M059J (cell line): ENCODE measurements around the gene CDC14B. TPM values are rescaled to one million over a fixed set of nuclear protein-coding genes. Genes with fewer than 3 reads are reported as not detected.

Experiments used
- DNase-seq: peaks from one replicate; pipeline ENCODE4 v3.0.0-alpha.2; 2012; ENCODE audit warnings: low read depth
- total RNA-seq: library from RNA; depleted of rRNA; stranded (reverse); fragments of >200 nt; shearing (Covaris generic); gene quantifications from 2 replicates; pipeline ENCODE4 v1.2.3, GENCODE V29; 2014

The CDC14B gene
- total RNA-seq, 1 experiment from 2014 or later = 28.6 TPM

GRCh38 chr9:96626912-96627311, 7.3 kb upstream of the CDC14B start:
- peak; percentile 42 for DNase-seq

GRCh38 chr9:96621618-96622017, 2.0 kb upstream of the CDC14B start:
- peak; percentile 53 for DNase-seq

GRCh38 chr9:96620832-96621269, 1.2 kb upstream of the CDC14B start:
- no peak for DNase-seq

GRCh38 chr9:96620181-96620514, 505 bp upstream of the CDC14B start:
- no peak for DNase-seq

- DNase-seq = no peak
Observed at GRCh38 chr9:96619124-96619465, 548 bp downstream of the CDC14B start.

GRCh38 chr9:96618209-96619123, 1.2 kb downstream of the CDC14B start:
- peak; percentile 73 for DNase-seq

GRCh38 chr9:96617439-96618185, 2.0 kb downstream of the CDC14B start:
- DNase-seq = no peak

GRCh38 chr9:96616817-96617438, 2.7 kb downstream of the CDC14B start:
- DNase-seq = no peak

GRCh38 chr9:96615411-96615810, 4.2 kb downstream of the CDC14B start:
- no peak for DNase-seq

- DNase-seq = peak; percentile 54
Observed at GRCh38 chr9:96614664-96615063, 5.0 kb downstream of the CDC14B start.

GRCh38 chr9:96612966-96613589, 6.6 kb downstream of the CDC14B start:
- DNase-seq = no peak

GRCh38 chr9:96612105-96612965, 7.3 kb downstream of the CDC14B start:
- peak; percentile 90 for DNase-seq

GRCh38 chr9:96611302-96611701, 8.3 kb downstream of the CDC14B start:
- DNase-seq = no peak

- DNase-seq = no peak
Observed at GRCh38 chr9:96609732-96610131, 9.9 kb downstream of the CDC14B start.

- no peak for DNase-seq
Observed at GRCh38 chr9:96607971-96608370, 11.7 kb downstream of the CDC14B start.

GRCh38 chr9:96605328-96605727, 14.3 kb downstream of the CDC14B start:
- no peak for DNase-seq

GRCh38 chr9:96604004-96604319, 15.7 kb downstream of the CDC14B start:
- peak; percentile 46 for DNase-seq

- peak; percentile 43 for DNase-seq
Observed at GRCh38 chr9:96603305-96604003, 16.2 kb downstream of the CDC14B start.

- no peak for DNase-seq
Observed at GRCh38 chr9:96599298-96599697, 20.3 kb downstream of the CDC14B start.

GRCh38 chr9:96596601-96597111, 23.0 kb downstream of the CDC14B start:
- no peak for DNase-seq
